Measurements from ENCODE around the gene SNAPC3.
"Not testable (repeated sequence)": the region's sequence is repeated elsewhere in the genome, so short reads cannot be mapped to it uniquely, and the experiment has no call there.

SNAPC3 gene

GRCh38 chr9:15423231-15423985, 732 bp downstream of the SNAPC3 start:
- peak; percentile 34 for DNase-seq (ENCODE audit: low spot score)

GRCh38 chr9:15426019-15426418, 3.3 kb downstream of the SNAPC3 start:
- DNase-seq (ENCODE audit: low spot score) = no peak

GRCh38 chr9:15427702-15428101, 5.0 kb downstream of the SNAPC3 start:
- not testable (repeated sequence) for DNase-seq (ENCODE audit: low spot score)

- DNase-seq (ENCODE audit: low spot score) = peak; percentile 39
Observed at GRCh38 chr9:15430920-15431844, 8.5 kb downstream of the SNAPC3 start.

- DNase-seq (ENCODE audit: low spot score) = no peak
Observed at GRCh38 chr9:15433191-15433590, 10.5 kb downstream of the SNAPC3 start.

GRCh38 chr9:15433661-15434060, 11.0 kb downstream of the SNAPC3 start:
- no peak for DNase-seq (ENCODE audit: low spot score)

GRCh38 chr9:15438891-15439290, 16.2 kb downstream of the SNAPC3 start:
- DNase-seq (ENCODE audit: low spot score) = no peak

GRCh38 chr9:15441841-15442240, 19.2 kb downstream of the SNAPC3 start:
- DNase-seq (ENCODE audit: low spot score) = not testable (repeated sequence)

- not testable (repeated sequence) for DNase-seq (ENCODE audit: low spot score)
Observed at GRCh38 chr9:15442264-15442663, 19.6 kb downstream of the SNAPC3 start.

- DNase-seq (ENCODE audit: low spot score) = no peak
Observed at GRCh38 chr9:15444141-15444540, 21.5 kb downstream of the SNAPC3 start.

- DNase-seq (ENCODE audit: low spot score) = no peak
Observed at GRCh38 chr9:15453956-15454355, 31.3 kb downstream of the SNAPC3 start.

GRCh38 chr9:15461056-15461455, 38.4 kb downstream of the SNAPC3 start:
- no peak for DNase-seq (ENCODE audit: low spot score)

GRCh38 chr9:15461601-15462000, 38.9 kb downstream of the SNAPC3 start:
- no peak for DNase-seq (ENCODE audit: low spot score)

GRCh38 chr9:15468145-15468544, 45.5 kb downstream of the SNAPC3 start:
- DNase-seq (ENCODE audit: low spot score) = no peak

- peak; percentile 13 for DNase-seq (ENCODE audit: low spot score)
Observed at GRCh38 chr9:15469406-15469805, 46.7 kb downstream of the SNAPC3 start.

GRCh38 chr9:15469862-15470261, 47.2 kb downstream of the SNAPC3 start:
- no peak for DNase-seq (ENCODE audit: low spot score)

- no peak for DNase-seq (ENCODE audit: low spot score)
Observed at GRCh38 chr9:15475923-15476536, 53.4 kb downstream of the SNAPC3 start.

GRCh38 chr9:15480028-15480427, 57.4 kb downstream of the SNAPC3 start:
- DNase-seq (ENCODE audit: low spot score) = no peak

- no peak for DNase-seq (ENCODE audit: low spot score)
Observed at GRCh38 chr9:15482146-15482545, 59.5 kb downstream of the SNAPC3 start.

GRCh38 chr9:15484802-15485201, 62.1 kb downstream of the SNAPC3 start:
- no peak for DNase-seq (ENCODE audit: low spot score)

- peak; percentile 46 for DNase-seq (ENCODE audit: low spot score)
Observed at GRCh38 chr9:15485836-15486666, 63.4 kb downstream of the SNAPC3 start.

- no peak for DNase-seq (ENCODE audit: low spot score)
Observed at GRCh38 chr9:15491950-15492349, 69.3 kb downstream of the SNAPC3 start.
